NCI-H1694 treated with DMSO at 0.1 percent for 48 hours (cell line): ENCODE results near the gene GPX7.

Experiments used
- DNase-seq: peaks from one replicate; lab custom pipeline; 2025; lab: John Stamatoyannopoulos, UW

GPX7 gene

DNA sequence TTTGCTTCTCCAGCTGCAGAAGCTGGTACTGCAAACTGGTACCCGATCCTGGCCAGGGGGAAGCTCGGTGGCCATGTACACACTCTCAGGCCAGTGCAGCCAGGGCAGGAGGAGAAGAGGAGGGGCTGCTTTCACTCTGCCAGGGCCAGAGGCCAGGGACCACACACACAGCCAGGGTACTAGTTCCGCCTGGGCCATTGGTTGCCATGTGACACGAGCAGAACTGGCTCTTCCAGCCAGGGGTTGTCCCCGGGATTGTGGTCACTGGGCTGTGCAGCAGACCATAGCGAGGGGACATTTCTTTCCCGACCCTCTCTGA lies 27.1 kb downstream of the GPX7 start:
- DNase-seq, result no peak

DNA sequence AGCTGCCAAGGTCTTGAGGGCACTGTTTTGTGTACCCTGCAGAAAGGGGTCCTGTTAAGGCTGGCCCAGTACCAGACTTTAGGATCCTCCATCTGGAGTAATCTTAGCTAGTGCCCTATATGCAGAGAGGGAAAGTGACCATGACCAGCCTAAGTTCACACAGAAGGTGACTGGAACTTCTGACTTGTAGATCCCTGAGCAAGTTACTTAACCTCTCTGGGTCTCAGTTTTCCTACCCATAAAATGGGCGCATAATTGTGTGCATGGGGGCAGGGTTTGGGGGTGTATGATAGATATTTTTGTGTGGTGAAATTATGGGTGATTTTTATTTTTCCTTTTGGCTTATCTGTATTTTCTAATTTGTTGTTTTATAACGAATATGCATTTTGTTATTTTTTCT lies 27.5 kb downstream of the GPX7 start:
- no peak for DNase-seq

DNA sequence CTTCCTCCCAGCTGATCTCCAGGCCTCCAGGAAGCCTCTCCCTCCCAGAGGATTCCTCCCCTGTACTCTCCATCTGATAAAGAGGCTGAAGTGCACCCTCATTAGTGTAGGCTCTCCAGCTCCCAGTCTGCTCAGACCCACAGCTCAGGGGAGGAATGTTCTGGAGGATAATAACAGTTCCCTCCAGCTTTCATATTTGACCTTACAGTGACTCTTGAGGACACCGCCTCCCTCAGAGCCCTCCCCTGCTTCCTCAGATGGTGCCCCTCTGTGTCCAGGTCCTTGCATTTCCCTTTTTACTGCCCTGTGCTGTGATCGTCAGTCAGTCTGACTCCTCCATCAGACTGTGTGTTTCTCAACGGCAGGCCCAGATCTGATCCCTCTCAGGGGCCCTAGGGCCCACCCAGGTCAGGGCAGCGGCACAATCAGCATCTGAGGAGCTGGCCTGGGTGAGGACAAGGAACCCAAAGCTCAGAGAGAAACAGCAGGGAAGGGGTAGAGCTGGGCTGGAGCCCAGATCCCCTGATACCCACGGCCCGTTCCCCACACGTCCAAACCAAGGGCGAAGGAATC lies 29.7 kb downstream of the GPX7 start:
- DNase-seq, result no peak

DNA sequence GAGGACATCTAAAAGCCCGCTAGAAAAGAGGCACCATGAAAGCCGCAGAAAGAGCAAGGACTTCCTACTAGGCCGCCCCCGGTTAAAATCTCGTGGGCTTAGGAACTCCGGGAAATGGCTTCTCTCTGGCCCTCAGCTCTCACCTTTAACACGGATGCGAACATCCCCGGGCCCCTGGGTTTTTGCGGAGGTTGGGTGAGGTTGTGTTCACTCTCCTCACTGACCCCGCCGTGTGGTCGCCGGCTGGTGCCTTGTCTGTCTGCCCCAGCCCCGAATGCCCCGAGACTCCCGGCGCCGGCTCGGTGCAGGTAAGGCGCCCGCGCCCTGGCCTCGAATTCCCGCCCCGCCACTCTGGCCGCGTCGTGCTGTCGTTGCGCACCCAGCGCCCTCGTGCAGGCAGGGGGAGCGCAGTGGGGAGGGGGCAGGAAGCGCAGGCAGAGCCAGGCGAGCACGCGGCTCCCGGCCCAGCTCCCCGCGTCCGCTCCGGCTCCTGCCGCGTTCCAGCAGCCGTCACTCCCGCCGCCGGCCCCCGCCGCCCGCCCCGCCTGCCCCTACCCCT lies 30.6 kb downstream of the GPX7 start, which contains the start of gene SHISAL2A:
TSS of gene SHISAL2A (plus strand) at position 437 of the 559 bp plus-strand sequence. CDS start 326 bp downstream, outside the sequence.
- DNase-seq, result no peak

DNA sequence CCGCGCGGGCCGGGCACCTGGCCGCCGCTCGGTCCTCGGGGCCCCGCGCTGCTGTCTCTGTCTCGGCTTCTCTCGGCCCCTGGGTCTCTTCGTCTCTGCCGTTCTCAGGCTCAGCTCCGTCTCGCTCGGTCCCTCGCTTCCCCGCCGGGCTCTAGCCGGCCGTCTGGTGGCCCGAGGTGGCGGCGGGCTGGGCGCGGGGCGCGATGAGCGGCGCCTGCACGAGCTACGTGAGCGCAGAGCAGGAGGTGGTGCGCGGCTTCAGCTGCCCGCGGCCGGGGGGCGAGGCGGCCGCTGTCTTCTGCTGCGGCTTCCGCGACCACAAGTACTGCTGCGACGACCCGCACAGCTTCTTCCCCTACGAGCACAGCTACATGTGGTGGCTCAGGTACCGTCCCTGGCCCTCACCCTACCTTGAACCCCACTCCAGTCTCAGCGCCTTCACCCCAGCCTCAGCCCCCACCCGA lies 31.2 kb downstream of the GPX7 start:
- DNase-seq, result no peak

DNA sequence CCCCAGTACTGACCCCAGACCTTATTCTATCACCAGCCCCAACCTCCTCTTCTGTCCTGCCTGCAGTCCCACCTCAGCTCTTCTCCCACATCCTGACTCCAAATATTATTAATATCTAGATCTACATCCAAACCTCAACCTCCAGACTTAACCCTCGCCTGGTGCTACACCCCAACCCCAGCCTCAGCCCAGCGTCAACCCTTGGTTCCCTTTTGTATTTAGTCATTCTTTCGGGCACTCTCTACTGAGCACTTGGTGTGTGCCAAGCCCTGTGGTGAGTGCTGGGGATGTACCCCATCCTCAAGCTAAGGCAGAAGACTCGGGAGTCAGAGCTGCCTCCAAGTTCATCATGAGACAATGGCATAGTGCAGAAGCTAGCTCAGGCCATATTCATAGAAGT lies 31.9 kb downstream of the GPX7 start:
- no peak for DNase-seq

DNA sequence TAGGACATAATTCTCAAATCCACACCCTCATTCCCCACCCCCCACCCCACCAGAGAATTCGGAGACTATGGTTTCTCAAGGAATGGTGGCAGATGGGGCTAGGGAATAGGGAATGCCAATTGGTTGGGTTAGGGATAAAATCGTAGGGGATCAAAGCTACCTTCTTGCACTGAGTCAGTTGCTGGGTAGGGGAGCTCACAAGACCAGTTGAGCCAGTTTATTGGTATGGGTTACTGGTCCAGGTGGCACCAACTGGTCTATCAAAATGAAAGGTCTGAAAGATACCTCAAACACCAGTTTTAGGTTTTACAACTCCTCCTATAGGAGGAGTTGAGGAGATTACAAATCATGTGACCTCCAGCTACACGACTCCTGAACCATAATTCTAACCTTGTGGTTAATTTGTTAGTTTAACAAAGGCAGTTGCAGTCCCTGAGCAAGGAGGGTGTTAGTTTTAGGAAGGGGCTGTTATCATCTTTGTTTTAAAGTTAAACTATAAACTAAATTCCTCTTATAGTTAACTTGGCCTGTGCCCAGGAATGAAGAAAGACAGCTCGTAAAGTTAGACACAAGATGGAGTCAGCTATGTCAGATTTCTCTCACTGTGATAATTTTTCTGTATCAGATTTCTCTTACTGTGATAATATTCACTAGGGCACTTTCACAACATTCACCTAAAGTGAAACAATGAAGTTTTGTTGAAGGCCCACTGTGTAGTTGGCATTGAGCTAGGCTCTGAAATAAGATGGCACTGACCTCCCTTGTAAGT lies 33.3 kb downstream of the GPX7 start:
- DNase-seq, result no peak

DNA sequence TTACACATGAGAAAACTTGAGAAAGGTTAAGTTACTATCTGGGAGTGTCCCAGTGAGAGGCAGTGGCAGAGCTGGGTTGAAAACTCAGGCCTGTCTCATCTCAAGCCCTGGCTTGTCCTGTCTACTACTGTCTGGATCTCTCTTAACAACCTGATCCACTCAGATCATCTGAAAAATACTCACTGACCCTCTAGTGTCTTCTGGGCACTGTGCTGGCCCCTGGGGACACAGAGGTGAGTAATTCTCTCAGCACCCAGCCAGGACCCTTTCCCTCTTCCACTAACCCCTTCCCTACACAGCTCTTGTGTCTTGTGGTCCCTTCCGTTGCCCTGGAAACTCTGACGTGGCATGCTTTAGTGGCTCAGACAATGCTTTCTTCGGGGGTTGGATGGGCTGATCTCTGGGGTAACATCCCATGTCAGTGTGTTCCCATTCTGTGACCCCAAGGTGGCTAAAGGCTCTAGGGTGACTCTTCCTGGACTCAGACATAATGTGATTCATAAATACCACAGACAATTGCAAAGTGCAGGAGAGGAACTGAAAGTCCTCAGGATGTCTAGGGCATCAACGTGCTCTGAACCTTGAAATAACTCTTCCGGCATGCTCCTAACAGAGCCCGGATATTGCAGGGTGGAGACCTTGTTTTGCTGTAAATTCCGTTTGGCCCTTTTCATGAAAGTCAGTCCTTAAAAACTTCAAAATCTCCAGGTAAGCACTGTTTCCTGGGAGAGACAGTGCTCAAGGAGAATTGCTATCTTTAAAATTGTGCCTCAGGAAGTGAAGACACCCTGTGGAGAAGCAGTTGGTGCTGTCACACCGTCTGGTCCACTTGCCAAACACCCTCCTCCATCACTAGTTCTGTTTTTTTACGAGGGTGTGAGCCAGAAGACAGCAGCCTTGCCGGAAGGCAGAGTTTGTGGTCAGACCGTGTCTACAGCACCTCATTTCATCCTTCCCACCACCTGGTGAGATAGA lies 34.8 kb downstream of the GPX7 start:
- no peak for DNase-seq

DNA sequence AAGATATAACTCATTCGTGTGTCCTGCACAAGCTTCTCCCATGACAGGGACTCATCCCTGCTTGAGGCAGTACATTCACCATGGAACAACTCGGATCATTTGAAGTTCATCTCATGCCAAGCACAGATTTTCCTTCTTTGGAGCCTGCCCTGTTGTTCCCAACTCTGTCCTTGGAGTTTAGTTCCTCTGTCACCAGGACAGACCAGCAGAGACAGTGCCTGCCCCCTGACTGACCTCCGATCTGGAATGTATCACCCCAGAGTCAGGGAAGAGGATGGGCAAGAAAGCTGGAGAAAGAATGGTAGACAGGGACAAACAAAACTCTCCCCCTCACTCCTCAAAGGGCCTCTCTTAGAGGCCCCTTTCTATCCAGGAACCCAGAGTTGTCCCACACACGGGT lies 35.8 kb downstream of the GPX7 start:
- no peak for DNase-seq

DNA sequence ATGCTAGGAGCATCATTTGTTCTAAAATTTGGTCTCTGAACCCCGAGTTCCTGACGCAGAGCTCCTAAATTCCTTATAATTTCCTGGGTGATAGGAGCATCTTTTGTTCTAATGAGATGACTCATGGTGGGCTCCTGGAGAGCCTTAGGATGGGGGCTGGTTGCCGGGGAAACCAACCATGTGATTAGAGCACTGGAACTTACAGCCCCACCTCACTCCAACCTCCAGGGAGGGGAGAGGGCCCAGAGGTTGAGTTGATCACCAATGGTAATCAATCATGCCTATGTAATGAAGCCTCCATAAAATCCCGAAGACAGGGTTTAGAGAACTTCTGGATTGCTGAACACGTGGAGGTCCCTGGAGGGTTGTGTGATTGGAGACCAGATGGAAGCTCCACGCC lies 38.5 kb downstream of the GPX7 start:
- peak; percentile 47 for DNase-seq

DNA sequence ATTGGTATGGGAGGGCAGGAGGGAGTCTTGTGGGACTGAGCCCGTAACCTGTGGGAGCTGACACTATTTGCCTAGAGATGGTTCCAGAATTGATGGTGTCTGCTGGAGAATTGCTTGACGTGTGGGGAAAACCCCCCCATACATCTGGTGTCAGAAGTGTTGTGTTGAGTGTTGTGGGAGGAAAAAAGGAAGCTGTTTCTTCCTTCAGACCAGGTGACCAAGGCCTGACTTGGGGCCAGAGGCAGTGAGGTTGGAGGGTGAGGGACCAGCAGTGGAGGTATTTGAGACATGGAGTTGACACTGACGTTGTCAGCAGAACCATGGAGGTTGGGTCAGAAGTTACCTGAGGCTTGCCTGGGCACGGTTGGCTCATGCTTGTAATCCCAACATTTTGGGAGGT lies 39.1 kb downstream of the GPX7 start:
- DNase-seq, result no peak

DNA sequence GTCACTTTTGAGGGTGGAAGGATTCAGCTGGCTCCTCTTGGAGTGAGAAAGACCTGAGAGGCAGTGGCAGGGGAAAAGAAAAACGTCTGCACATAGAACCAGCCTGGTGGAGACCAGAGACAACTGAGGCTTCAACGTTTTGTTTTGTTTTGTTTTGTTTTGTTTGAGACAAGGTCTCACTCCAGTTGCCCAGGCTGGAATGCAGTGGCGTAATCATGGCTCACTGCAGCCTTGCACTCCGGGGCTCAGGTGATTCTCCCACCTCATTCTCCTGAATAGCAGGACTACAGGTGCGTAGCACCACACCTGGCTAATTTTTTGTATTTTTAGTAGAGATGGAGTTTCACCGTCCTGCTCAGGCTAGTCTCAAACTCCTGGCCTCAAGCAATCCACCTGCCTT lies 43.1 kb downstream of the GPX7 start:
- no peak for DNase-seq

DNA sequence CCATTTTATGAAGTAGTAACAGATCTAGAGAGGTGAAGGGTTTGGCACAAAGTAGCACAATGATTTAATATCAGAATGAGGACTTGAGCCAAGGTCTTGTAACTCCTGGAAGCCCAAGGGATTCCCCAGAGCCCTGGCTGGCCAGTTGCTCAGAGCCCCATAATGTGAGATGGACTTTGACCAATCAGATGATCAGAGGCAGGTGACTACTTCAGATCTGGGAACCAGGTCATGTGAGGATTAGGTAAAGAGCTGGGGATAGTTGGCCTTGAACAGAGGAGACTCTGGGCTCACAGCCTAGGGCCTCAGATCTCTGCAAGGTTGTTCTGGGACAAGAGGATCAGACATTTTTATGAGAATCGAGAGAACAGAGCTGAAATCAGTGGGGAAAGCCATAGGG lies 49.7 kb downstream of the GPX7 start:
- DNase-seq, result no peak

DNA sequence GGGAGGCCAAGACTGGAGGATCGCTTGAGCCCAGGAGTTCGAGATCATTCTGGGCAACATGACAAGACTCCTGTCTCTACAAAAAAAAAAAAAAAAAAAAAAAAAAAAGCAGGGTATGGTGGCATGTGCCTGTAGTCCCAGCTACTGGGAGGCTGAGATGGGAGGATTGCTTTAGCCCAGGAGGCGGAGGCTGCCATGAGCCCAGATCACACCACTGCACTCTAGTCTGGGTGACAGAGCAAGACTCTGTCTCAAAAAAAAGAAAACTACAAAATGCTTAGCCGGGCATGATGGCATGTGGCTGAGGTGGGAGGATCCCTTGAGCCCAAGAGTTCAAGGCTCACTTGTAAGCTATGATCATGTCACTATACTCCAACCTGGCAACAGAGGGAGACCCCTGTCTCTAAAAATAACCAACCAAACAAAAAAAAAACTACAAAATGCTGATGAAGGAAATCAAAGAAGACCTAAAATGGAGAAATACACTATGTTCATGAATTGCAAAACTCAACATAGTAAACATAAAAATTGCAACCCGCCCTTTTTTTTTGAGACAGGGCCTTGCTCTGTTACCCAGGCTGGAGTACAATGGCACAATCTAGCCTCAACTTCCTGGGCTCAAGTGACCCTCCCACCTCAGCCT lies 51.2 kb downstream of the GPX7 start:
- no peak for DNase-seq

DNA sequence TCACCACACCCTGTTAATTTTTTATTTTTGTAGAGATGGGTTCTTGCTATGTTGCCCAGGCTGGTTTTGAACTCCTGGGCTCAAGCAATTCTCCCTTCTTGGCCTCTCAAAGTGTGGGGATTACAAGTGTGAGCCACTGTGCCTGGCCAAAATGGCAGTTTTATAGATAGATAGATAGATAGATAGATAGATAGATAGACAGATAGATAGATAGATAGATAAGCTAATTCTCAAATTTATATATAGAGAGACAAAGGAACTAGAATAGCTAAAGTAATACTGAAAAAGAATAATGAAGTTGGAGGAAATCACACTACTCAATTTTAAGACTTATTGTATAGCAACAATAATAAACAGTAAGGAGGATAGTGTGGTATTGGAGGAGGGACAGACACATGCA lies 51.9 kb downstream of the GPX7 start:
- no peak for DNase-seq

DNA sequence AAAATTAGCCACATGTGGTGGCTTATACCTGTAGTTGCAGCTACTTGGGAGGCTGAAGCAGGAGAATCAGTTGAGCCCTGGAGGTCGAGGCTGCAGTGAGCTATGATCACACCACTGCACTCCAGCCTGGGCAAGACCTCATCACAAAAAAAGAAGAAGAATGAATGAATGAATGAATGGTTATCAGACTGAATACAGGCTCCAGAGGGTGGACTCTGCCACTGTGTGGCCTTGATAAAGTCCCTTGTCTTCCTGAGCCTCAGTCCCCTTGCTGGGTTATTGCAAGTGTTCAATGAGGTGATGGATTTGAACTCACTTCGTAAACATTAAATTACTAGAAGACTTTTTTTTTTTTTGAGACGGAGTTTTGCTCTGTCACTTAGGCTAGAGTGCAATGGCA lies 55.5 kb downstream of the GPX7 start:
- no peak for DNase-seq
